ENCODE results near the gene LYAR. TPM values are rescaled to one million over a fixed set of nuclear protein-coding genes. Genes with fewer than 3 reads are reported as not detected.

Gene LYAR
- polyA plus RNA-seq, 1 of the 3 experiments (the other 2 are of a cell fraction): 11.2 TPM

DNA sequence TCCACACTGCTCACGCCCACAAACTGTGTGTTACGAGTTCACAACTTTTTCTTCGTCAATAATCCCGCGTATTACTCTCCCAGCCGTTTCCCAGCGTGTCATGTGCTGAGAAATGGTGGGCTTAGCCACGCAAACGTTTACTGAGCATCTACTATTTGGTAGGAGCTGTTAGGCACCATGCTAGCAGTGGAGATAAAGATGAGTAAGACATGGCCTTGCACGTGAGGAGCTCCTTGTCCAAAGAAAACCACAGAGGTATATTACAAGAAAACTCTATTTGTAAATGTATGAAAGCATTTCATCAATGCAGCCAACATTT, 41.1 kb downstream of the LYAR start:
- 9% methylated on average over 10 of the region's 10 CpGs for WGBS (ENCODE audit: low lambda C conversion rate)
- POLR2A ChIA-PET: interaction anchor here (1.2 kb wide), 1 partner anchor 90 kb away, joined by 5 read pairs; no protein-coding TSS in a partner anchor

More for the DNA sequence above, 41.1 kb downstream of the LYAR start:
- Histone ChIP-seq H3K4me3 (ENCODE audit: low read depth in 2 of 2, low read length in 1 of 2) (peak overlapping the region; percentile 71 to 93), H2AFZ (ENCODE audit: low read depth) (peak overlapping the region; percentile 87), H3K36me3 (replicated peaks in 1 of 2; ENCODE audit: control insufficient read depth in 1 of 2, insufficient read depth in 2 of 2, low read length in 1 of 2) (peaks cover 14 to 17% of the 10 kb centered on the region in 2 experiments), H3F3A (replicated peaks; ENCODE audit: insufficient read depth) (peaks cover 5% of the 10 kb centered on the region), H3K27me3 (ENCODE audit: insufficient read depth) (no peaks in the 10 kb centered on the region), H3K9me2 (no peaks in the 10 kb centered on the region), H4K20me1 (ENCODE audit: insufficient read depth) (no peaks in the 10 kb centered on the region), H3K9ac (peak overlapping the region; percentile 95), H3K4me2 (peak overlapping the region; percentile 77), H3K79me2 (ENCODE audit: insufficient read depth) (peaks cover 12% of the 10 kb centered on the region; the same call in 1 of the 2 replicates), H3K9me3 (no peaks in the 10 kb centered on the region), H3K27ac (ENCODE audit: low read depth in 2 of 2, low read length in 1 of 2) (peak overlapping the region; percentile 91 to 98), H3K4me1 (ENCODE audit: control insufficient read depth in 1 of 2, insufficient read depth in 2 of 2, low read depth in 1 of 2, low read length in 1 of 2) (peaks cover 5 to 11% of the 10 kb centered on the region in 2 experiments)
- CTCF ChIA-PET: interaction anchor here (1.0 to 4.1 kb wide), 5 partner anchors 10 to 239 kb away, joined by 3 to 43 read pairs (median 5); partner anchors contain the start of genes LYAR and ZBTB49
- peak; percentile 20 for DNase-seq
- TF ChIP-seq REST (IDR thresholded peaks at IDR 0.05; ENCODE audit: low read depth, low read length) (no peak), MXI1 (IDR thresholded peaks at IDR 0.05; ENCODE audit: low read depth, low read length) (no peak), YY1 (IDR thresholded peaks at IDR 0.05; ENCODE audit: low read depth) (no peak), FOXM1 (IDR thresholded peaks at IDR 0.05; ENCODE audit: low read depth) (no peak), USF1 (IDR thresholded peaks at IDR 0.05; ENCODE audit: borderline replicate concordance, low read depth) (no peak), EP300 (IDR thresholded peaks at IDR 0.05; ENCODE audit: borderline replicate concordance in 1 of 2, low read depth in 1 of 2, low read length in 1 of 2) (no peak), SIN3A (IDR thresholded peaks at IDR 0.05; ENCODE audit: borderline replicate concordance, low read depth, low read length) (no peak), ELF1 (IDR thresholded peaks at IDR 0.05) (no peak), RXRA (IDR thresholded peaks at IDR 0.05; ENCODE audit: borderline replicate concordance, low read depth) (no peak), MEF2A (IDR thresholded peaks at IDR 0.05; ENCODE audit: borderline replicate concordance, low read depth) (no peak), RCOR1 (IDR thresholded peaks at IDR 0.05; ENCODE audit: low read length) (no peak), GATA2 (CRISPR knock-in tag; IDR thresholded peaks at IDR 0.05) (no peak)
- TF ChIP-seq, protein P1, sequence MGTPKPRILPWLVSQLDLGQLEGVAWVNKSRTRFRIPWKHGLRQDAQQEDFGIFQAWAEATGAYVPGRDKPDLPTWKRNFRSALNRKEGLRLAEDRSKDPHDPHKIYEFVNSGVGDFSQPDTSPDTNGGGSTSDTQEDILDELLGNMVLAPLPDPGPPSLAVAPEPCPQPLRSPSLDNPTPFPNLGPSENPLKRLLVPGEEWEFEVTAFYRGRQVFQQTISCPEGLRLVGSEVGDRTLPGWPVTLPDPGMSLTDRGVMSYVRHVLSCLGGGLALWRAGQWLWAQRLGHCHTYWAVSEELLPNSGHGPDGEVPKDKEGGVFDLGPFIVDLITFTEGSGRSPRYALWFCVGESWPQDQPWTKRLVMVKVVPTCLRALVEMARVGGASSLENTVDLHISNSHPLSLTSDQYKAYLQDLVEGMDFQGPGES (IDR thresholded peaks at IDR 0.05; ENCODE audit: low read depth, low read length): no peak
- TF ChIP-seq, protein P2, sequence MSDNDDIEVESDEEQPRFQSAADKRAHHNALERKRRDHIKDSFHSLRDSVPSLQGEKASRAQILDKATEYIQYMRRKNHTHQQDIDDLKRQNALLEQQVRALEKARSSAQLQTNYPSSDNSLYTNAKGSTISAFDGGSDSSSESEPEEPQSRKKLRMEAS (IDR thresholded peaks at IDR 0.05; ENCODE audit: low read depth): no peak
- TF ChIP-seq, protein P3, sequence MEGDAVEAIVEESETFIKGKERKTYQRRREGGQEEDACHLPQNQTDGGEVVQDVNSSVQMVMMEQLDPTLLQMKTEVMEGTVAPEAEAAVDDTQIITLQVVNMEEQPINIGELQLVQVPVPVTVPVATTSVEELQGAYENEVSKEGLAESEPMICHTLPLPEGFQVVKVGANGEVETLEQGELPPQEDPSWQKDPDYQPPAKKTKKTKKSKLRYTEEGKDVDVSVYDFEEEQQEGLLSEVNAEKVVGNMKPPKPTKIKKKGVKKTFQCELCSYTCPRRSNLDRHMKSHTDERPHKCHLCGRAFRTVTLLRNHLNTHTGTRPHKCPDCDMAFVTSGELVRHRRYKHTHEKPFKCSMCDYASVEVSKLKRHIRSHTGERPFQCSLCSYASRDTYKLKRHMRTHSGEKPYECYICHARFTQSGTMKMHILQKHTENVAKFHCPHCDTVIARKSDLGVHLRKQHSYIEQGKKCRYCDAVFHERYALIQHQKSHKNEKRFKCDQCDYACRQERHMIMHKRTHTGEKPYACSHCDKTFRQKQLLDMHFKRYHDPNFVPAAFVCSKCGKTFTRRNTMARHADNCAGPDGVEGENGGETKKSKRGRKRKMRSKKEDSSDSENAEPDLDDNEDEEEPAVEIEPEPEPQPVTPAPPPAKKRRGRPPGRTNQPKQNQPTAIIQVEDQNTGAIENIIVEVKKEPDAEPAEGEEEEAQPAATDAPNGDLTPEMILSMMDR (IDR thresholded peaks at IDR 0.05): no peak

Measured in SK-N-SH (cell line).